ENCODE results near the gene RNH1.
"Not testable (repeated sequence)": the region's sequence is repeated elsewhere in the genome, so short reads cannot be mapped to it uniquely, and the experiment has no call there.

Gene RNH1

GRCh38 chr11:471468-472145 is 35.4 kb downstream of the RNH1 start:
- Histone ChIP-seq H4K20me1 (ENCODE audit: insufficient read depth, low read length) (peaks cover 28% of the 10 kb centered on the region), H3K4me2 (ENCODE audit: insufficient read depth, low read length) (no peak overlapping the region), H3K4me1 (ENCODE audit: insufficient read depth, low read length) (no peaks in the 10 kb centered on the region), H3K4me3 (ENCODE audit: low read depth in 1 of 2, low read length in 2 of 2) (no peak overlapping the region), H3K27me3 (ENCODE audit: insufficient read depth, low read length, poor library complexity) (no peaks in the 10 kb centered on the region), H2AFZ (ENCODE audit: low read depth, low read length) (no peak overlapping the region), H3K27ac (ENCODE audit: low read length) (no peak overlapping the region), H3K9me3 (ENCODE audit: insufficient read depth, low read length, severe bottlenecking) (no peaks in the 10 kb centered on the region), H3K9ac (ENCODE audit: low read depth, low read length) (no peak overlapping the region), H3K36me3 (ENCODE audit: insufficient read depth, low read length) (peaks cover 10% of the 10 kb centered on the region), H3K79me2 (ENCODE audit: insufficient read depth, low read length) (peaks cover 14% of the 10 kb centered on the region)
- no peak for ATAC-seq (ENCODE audit: insufficient read depth, low read depth)
- TF ChIP-seq EZH2 (IDR thresholded peaks at IDR 0.05; ENCODE audit: borderline replicate concordance, low read depth, low read length, severe bottlenecking) (no peak), CTCF (IDR thresholded peaks at IDR 0.05; ENCODE audit: borderline replicate concordance, extremely low read depth, low read length, poor library complexity, severe bottlenecking) (no peak)
- no peak for DNase-seq

GRCh38 chr11:469684-470560 is 37.1 kb downstream of the RNH1 start:
- Histone ChIP-seq H3K9me3 (ENCODE audit: insufficient read depth, low read length, severe bottlenecking) (no peaks in the 10 kb centered on the region), H3K9ac (ENCODE audit: low read depth, low read length) (no peak overlapping the region), H3K27me3 (ENCODE audit: insufficient read depth, low read length, poor library complexity) (no peaks in the 10 kb centered on the region), H3K27ac (ENCODE audit: low read length) (no peak overlapping the region), H3K36me3 (ENCODE audit: insufficient read depth, low read length) (peaks cover 18% of the 10 kb centered on the region), H3K79me2 (ENCODE audit: insufficient read depth, low read length) (peaks cover 5% of the 10 kb centered on the region; the same call in 1 of the 2 replicates), H2AFZ (ENCODE audit: low read depth, low read length) (no peak overlapping the region), H3K4me3 (ENCODE audit: low read depth in 1 of 2, low read length in 2 of 2) (no peak overlapping the region), H3K4me1 (ENCODE audit: insufficient read depth, low read length) (no peaks in the 10 kb centered on the region), H3K4me2 (ENCODE audit: insufficient read depth, low read length) (no peak overlapping the region), H4K20me1 (ENCODE audit: insufficient read depth, low read length) (peaks cover 20% of the 10 kb centered on the region)
- no peak for DNase-seq
- 0 out of 3 replicates have a peak, but pooled peaks have one; percentile 33 for ATAC-seq (ENCODE audit: insufficient read depth, low read depth)
- no peak for TF ChIP-seq EZH2 (IDR thresholded peaks at IDR 0.05; ENCODE audit: borderline replicate concordance, low read depth, low read length, severe bottlenecking)
- no peak for TF ChIP-seq CTCF (IDR thresholded peaks at IDR 0.05; ENCODE audit: borderline replicate concordance, extremely low read depth, low read length, poor library complexity, severe bottlenecking)

GRCh38 chr11:469026-469683 is 37.9 kb downstream of the RNH1 start:
- not testable (repeated sequence) for H3K79me2 ChIP-seq (ENCODE audit: insufficient read depth, low read length); H3K9me3 ChIP-seq (ENCODE audit: insufficient read depth, low read length, severe bottlenecking); H3K4me3 ChIP-seq (ENCODE audit: low read depth in 1 of 2, low read length in 2 of 2); H3K27me3 ChIP-seq (ENCODE audit: insufficient read depth, low read length, poor library complexity); H3K4me2 ChIP-seq (ENCODE audit: insufficient read depth, low read length); H3K9ac ChIP-seq (ENCODE audit: low read depth, low read length); H2AFZ ChIP-seq (ENCODE audit: low read depth, low read length); DNase-seq; ATAC-seq (ENCODE audit: insufficient read depth, low read depth); H3K4me1 ChIP-seq (ENCODE audit: insufficient read depth, low read length); H3K27ac ChIP-seq (ENCODE audit: low read length)
- Histone ChIP-seq H3K36me3 (ENCODE audit: insufficient read depth, low read length) (peaks cover 18% of the 10 kb centered on the region), H4K20me1 (ENCODE audit: insufficient read depth, low read length) (peaks cover 20% of the 10 kb centered on the region)

Data from DND-41 (cell line).